ENCODE measurements around the gene NTF3. TPM values are rescaled to one million over a fixed set of nuclear protein-coding genes. Genes with fewer than 3 reads are reported as not detected.

The NTF3 gene
- polyA plus RNA-seq, 3 donors, result 4.2 to 5.1 (median 4.5) TPM

DNA sequence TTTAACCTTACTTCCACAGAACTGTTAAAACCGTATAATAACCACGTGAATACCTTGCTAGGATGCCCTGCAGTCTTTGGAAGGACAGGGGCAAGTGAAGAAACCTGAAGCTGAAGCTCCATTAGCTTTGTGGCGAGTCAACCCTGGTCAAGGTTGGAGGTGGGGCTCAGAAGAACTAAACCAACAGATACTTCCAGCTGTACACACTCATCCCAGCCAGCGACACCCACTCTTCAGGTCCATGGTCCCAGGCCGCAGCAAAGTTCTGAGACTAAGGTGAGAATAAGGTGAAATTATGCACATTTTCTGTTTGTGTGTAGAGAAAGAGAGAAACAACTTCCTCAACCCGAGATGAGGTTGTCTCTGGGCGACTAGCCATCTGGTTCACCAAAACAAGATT lies 77.6 kb downstream of the NTF3 start:
- no peak for DNase-seq

DNA sequence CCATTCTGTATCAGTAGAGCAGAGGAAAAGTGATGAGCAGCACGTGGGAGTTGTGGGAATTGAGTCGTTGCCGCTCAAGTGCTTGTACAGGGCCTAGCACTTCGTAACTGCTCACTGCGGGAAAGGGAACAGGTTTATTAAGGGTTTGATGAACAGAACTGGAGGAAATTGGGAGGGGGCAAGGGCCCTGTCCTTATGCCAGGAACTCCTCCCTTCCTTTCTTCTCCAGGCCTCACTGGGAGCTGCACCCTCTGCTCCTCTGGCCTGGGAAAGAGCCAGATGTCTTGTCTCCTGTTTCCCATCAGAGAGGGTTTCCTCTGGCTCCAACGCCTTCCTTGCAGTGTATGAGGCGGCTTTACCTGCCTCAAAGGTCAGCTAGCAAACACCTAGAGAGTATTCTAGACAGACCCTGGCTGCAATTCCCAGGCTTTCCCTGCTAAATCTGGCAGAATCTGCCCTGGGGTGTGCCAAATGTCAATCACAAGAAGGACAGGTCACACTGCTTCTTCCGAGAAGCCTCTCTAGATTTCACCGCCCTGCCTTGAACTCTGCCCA lies 78.4 kb downstream of the NTF3 start:
- no peak for DNase-seq

DNA sequence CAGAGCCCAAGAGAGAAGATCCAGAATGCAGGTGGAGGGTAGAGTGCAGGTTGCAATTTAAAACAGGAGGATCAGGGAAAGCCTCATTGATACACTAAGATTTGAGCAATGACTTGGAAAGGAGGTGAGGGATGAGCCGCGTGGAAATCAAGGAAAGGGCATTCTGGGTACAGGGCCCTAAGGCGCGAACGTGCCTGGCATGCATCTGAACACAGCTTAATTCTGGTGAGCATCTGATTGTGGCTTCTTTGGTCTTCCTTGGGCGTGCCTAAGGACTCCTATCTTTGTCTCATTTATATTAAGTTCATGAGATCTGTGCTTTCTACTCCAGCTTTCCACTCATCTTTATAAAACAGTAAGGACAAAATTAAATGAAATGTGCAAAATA lies 79.3 kb downstream of the NTF3 start:
- DNase-seq, result no peak

DNA sequence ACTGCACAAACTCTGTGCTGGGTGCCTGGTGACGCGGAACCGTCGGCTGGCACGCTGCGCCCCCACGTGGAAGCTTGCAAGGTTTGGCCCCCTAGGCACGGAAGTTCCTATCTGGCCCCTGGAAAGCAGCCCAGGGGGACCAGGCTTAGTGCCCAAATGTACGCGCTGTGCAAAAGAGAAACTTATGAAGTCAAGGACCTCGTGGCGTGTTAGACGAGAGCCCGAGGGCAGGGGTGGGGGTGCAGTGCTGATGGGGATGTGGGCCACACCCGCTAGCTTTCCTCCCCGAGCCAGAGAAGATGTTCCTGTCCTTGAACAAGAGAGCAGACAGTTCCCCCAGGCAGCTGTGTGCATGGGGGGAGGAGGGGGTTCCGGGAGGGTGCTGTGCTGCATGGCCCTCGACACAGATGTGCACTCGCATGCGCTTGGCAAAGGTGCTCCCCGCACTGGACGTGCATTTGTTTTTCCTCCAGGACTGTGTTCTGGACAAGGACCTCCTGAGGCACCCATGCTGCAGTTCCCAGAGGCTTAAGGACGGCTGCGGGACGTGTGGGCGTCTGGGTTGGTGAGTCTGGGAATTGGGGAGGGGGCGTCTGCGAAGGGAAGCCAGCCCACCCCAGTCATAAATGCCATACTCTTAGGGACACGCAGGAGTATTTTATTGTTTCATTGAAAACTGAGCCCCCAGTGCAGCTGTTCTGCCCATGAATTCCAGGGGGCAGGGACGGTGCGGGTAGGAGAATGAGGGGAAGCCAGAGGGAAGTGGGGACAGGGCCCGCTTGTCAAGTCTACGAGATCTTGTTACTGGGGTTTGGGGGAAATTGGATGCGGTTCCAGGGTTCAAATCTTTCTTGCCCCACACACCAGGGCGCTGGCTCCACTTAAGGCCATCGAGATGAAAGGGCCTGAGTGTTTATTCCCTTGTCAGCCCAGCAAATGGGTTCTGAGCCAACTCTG lies 80.0 kb downstream of the NTF3 start:
- DNase-seq, result peak; percentile 21

- no peak for DNase-seq
Observed at GRCh38 chr12:5512601-5512970, 80.7 kb downstream of the NTF3 start.

DNA sequence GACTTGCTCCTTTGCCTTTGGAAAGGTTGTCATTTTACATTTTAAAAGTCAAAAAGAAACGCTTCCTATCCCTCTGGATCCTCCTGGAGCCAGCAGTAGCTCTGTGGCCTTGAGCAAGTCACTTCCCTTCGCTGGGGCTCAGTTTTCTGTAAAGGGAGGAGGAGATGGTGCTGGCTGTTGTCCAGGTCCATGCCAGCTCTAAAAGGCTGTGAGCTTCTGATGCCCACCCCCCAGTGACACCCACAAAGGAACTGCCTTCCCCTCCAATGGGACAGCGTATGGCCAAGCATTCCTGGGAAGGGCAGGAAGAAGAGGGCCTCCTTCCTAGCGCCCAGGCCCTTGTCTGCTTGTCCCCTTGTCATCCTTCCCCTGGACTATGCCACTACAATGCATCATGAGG lies 81.5 kb downstream of the NTF3 start:
- no peak for DNase-seq

DNA sequence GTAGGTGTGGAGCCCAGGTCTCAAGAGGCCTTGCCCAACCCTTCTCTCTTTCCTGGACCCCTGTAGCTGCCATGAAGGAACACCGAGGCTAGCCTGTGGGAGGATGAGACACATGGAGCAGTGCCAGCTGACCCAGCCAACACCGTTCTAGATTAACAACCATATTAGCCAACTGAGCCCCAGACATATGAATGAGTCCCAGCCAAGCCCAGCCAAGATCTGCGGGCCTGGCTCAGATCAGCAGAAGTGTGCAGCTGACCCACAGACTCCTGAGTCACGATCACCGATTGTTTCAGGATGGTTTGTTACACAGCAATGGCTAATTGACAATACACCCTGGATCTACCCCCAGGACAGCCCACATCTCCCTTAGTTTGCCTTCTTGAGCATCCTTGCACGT lies 82.1 kb downstream of the NTF3 start:
- no peak for DNase-seq

- no peak for DNase-seq
Observed at GRCh38 chr12:5514545-5514944, 82.6 kb downstream of the NTF3 start.

DNA sequence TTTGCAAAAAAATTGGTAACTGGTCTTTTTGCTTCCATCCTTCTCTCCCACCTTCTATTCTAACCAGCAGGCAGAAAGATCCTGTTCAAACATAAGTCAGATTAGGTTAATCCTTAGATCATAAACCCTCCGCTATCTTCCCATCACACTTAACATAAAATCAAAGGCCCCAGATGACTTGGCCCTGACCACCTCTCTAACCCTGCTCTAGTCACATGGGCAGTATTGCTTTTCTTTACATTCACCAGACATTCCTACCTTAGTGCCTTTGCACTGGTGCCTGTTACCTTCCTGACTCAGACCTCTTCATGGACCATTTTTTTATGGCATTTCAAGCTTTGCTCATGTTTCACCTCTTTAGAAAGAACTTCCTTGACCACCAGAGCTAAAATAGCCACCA lies 83.5 kb downstream of the NTF3 start:
- DNase-seq, result no peak

GRCh38 chr12:5516371-5517241 lies 84.7 kb downstream of the NTF3 start:
- peak; percentile 48 for DNase-seq

DNA sequence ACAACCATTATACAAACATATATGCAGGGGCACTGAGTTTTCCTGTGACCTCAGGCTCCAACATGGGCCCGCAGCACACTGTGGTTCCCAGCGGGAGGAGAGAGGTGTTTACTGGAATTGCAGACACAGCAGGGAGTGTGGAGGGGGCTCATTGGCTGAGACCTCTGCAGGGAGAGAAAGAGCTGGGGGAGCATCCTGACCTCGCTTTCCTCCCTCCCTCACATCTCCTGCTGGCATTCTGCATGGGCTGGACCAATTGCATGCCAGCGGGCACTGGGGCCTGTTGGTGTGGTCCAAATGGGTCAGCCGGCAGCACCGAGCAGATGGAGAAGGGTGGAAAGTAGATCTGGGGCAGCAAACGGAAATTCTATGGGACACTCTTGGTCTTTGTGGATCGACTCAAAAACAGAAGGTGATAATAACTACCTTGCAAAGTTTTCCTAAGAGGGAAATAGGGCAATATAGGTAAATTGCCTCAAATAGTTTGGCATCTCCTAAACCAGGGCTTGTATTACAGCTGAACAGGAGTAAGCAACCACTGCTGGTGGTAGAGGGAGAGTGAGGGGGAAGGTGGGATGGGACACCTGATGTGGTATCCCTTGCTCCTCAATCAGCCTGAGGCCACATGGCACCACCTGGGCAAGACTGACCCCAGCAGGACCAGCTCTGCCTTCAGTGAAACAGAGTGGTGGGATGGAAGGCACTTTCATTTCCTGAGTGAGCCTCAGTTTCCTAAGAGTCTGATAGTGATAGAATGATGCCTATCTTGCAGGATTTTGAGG lies 86.9 kb downstream of the NTF3 start:
- DNase-seq, result no peak

DNA sequence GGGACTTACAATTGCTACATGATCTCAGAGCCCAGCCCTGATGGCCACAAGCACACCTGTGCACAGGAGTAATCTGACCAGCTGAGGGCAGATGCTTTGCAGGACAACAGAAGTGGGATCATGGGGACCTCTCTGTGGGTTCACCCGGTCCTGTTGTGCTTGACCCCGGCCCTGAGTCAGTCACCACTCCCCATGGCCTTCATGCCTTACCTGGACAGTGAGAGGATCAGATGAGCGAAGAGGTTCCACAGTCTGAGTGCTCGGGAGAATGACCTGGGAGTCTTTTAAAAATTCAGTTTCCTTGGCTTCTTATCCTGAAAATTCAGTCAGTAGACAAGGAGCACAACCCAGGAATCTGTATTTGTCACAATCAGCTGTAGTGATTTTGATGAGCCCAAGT lies 88.1 kb downstream of the NTF3 start:
- no peak for DNase-seq

GRCh38 chr12:5520831-5521230 lies 88.9 kb downstream of the NTF3 start:
- DNase-seq, result no peak

DNA sequence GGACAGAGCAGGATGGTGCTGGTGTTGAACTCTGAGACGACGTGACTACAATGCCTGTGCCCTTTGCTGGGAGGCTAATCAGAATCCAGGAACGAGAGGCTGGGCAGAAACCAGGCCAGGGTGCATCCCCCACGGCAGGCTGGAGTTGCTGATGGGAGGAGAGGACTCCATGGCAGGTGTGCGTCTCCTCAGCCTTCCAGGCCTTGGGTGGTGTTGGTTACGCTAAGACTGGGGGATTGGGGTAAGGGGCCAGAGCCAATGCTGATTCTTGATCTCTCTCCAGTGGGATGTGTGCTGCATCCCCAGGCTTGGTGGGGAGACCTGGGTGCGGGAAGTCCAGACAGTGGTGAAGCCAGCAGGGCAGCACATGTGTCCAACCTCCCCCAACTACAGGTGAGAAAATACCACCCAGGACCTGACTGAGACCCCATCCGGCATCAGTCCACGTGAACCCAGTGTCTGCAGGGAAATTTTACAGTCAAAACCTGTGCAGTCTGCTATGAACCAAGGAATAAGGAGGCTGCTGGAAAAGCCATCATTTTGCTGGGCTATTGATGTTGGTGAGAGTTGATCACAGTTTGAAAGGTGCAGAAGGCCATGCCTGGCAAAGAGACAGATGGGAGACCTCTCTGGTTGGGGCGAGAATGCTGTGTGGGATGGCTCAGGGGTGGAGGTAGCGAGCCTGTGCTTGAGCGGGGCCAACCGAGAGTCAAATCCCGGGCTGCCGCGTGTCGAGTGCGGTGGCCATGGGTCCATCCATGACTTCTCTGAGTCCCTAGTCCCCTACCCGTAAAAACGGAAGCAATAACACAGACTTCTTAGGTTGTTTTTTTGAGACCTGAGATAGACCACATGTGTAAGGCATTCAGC lies 89.8 kb downstream of the NTF3 start:
- DNase-seq, result no peak

GRCh38 chr12:5522432-5523335 lies 90.8 kb downstream of the NTF3 start:
- DNase-seq, result peak; percentile 9

- DNase-seq, result no peak
Observed at GRCh38 chr12:5523396-5524115, 91.6 kb downstream of the NTF3 start.

DNA sequence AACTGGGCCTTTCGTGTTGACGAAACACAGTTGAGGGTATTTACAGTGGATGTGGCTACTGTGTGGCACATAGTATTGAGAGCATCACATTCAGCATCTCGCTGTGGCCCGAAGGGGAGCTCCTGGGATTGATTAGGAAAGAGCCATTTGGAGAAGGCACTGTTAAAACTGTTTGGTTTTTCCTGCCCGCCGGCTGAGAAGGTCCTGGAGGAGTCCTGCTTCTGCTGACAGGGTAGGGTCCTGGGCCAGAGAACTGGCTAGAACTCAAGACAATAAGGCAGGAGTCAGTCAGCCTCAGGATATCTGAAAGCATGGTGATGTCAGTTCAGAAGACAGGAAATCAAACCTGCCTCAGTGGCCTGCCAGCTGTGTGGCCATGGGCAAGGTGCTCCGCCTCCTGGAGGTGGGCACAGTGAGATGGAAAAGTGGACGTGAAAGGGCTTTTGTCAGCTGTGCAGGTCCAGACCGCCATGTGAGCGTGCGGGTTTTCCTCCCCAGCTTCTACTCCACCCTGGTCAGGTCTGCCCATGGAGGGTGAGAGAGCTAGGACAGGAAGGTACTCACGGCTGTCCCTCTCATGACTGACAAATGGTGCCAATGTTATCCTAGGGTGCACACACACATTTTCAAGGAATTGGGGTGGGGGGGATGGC lies 92.3 kb downstream of the NTF3 start:
- no peak for DNase-seq

DNA sequence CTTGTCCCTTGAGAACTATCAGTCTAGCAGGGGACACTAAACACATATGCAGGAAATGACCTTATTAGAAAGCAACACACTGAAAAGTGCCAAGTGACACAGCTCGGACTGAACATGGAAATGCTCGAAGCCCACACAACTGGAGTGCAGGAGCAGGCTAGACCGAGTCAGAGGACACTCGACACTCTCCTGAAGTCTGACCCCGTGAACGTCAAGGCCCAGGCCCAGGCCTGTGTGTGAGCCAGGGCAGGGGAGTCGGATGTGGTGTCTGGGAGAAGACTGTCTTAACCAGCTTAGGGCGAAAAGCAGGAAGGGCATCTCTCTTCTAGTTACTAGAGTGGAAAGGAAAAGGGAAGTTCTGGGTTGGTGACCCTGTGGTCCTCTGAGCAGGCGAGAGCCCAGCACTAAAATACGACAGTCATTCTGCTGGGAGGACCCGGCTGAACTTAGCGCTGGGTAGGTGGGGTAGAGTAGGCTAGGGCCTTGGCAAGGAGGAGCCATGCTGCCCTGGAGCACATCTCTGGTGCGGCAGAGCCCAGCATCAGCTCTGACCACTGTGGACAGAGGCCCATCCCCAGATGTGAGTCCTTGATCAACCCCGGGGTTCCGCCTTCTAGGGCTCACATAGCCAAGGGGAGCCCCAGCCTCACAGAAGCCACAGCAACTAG lies 93.0 kb downstream of the NTF3 start:
- no peak for DNase-seq

All from renal pelvis (tissue), 4 donors.